SK-N-SH (cell line): ENCODE results near the gene COL25A1.

Experiments used
- CTCF ChIP-seq: fragments of 200-600 bp; sonication (generic); IDR thresholded peaks from 2 replicates; pipeline ENCODE4 v1.6.1; 2017; ENCODE audit warnings: antibody characterized with exemption, mild to moderate bottlenecking, moderate library complexity
- GABPA ChIP-seq: IDR thresholded peaks from 2 replicates; pipeline ENCODE4 v1.4.0; 2012; ENCODE audit warnings: low read depth, mild to moderate bottlenecking
- RXRA ChIP-seq: IDR thresholded peaks from 2 replicates; pipeline ENCODE4 v1.4.0; 2012; ENCODE audit warnings: low read depth, mild to moderate bottlenecking, borderline replicate concordance
- ZBTB33 ChIP-seq: IDR thresholded peaks from 2 replicates; pipeline ENCODE4 v1.4.0; 2012; ENCODE audit warnings: low read depth, borderline replicate concordance

GRCh38 chr4:109294468-109295020, 7.9 kb downstream of the COL25A1 start:
- no peak for TF ChIP-seq GABPA
- no peak for TF ChIP-seq ZBTB33
- TF ChIP-seq CTCF, result no peak
- TF ChIP-seq RXRA, result no peak
